GM19099 (cell line): ENCODE results near the gene TUBB2B.
A peak's percentile ranks its signal among the peaks of the same experiment; 100 is the strongest.

Experiments
- POLR2A ChIP-seq: IDR thresholded peaks from 3 replicates; pipeline ENCODE4 v1.6.1; 2011; ENCODE audit warnings: low read depth; ENCODE audit not compliant: insufficient read length; ENCODE audit errors: extremely low read depth

TUBB2B gene

GRCh38 chr6:3209114-3210023, 18.1 kb downstream of the TUBB2B start:
- peak; percentile 42 for TF ChIP-seq POLR2A

GRCh38 chr6:3208775-3209113, 18.7 kb downstream of the TUBB2B start:
- no peak for TF ChIP-seq POLR2A

- TF ChIP-seq POLR2A = no peak
These were observed 19.2 kb downstream of the TUBB2B start for GRCh38 chr6:3208098-3208774.

GRCh38 chr6:3206339-3207015, 21.0 kb downstream of the TUBB2B start:
- TF ChIP-seq POLR2A = no peak

GRCh38 chr6:3205913-3206312, 21.5 kb downstream of the TUBB2B start:
- TF ChIP-seq POLR2A = no peak

GRCh38 chr6:3204921-3205320, 22.5 kb downstream of the TUBB2B start:
- no peak for TF ChIP-seq POLR2A

- TF ChIP-seq POLR2A = peak; percentile 16
These were observed 24.3 kb downstream of the TUBB2B start for GRCh38 chr6:3202999-3203696.

- TF ChIP-seq POLR2A = no peak
These were observed 26.1 kb downstream of the TUBB2B start for GRCh38 chr6:3201388-3201787.

GRCh38 chr6:3200682-3201081, 26.8 kb downstream of the TUBB2B start:
- no peak for TF ChIP-seq POLR2A

GRCh38 chr6:3199382-3199781, 28.1 kb downstream of the TUBB2B start:
- no peak for TF ChIP-seq POLR2A

GRCh38 chr6:3196770-3197169, 30.7 kb downstream of the TUBB2B start:
- TF ChIP-seq POLR2A = no peak

GRCh38 chr6:3195695-3196497, 31.6 kb downstream of the TUBB2B start:
- TF ChIP-seq POLR2A = no peak

- TF ChIP-seq POLR2A = no peak
These were observed 32.1 kb downstream of the TUBB2B start for GRCh38 chr6:3195420-3195694.
